ENCODE data around the gene SPAG5. TPM values are rescaled to one million over a fixed set of nuclear protein-coding genes. Genes with fewer than 3 reads are reported as not detected.

SPAG5 gene
- total and polyA plus RNA-seq, 9 of the 15 experiments (the other 6 are each of a cell fraction or from before 2014, with no cell fraction given): 94.4 to 286 (median 151) TPM

DNA sequence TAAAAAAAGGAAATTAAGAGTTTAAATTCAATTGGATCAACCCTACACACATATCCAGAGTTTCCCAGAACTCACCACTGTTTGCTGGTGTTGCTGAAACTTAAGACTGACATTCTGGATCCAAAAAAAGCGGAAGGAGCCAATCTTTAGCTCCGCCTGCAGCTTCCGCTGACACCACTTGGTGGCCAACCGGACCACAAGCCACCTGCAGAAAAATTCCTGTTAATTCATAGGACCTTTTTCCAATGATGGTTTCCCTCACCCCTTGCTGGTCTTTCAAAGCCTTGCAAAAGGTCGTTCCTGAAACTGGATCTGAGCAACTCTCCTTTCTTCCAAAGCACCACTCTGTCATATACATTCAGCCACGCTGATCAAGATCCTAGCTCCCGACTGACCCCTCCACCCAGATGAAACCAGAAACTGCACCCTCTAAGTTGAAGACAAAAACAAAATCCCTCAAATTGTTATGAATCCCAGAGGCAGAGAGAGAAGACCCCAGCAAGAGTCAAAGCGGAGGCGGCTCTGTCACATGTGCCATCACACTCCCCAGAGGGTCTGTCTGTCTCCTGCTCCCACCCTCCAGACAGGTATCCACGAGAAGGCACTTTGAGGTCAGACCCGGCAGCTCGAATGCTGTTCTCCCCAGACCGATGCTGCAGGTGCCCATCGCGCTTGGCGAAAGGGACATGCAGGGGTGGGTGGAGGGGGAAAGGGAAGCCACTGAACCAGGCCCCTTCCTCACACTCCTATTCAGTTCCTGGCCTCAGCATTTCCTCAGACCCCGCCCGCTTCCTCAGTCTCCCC, 45.4 kb upstream of the SPAG5 start (continued):
- TF ChIP-seq MAZ (CRISPR knock-in tag; conservative IDR thresholded peaks at IDR 0.05 in 1 of 2, IDR thresholded peaks at IDR 0.05 in 1 of 2): peak; percentile 42 to 43
- TF ChIP-seq LEF1 (IDR thresholded peaks at IDR 0.05): no peak
- TF ChIP-seq, protein P1, sequence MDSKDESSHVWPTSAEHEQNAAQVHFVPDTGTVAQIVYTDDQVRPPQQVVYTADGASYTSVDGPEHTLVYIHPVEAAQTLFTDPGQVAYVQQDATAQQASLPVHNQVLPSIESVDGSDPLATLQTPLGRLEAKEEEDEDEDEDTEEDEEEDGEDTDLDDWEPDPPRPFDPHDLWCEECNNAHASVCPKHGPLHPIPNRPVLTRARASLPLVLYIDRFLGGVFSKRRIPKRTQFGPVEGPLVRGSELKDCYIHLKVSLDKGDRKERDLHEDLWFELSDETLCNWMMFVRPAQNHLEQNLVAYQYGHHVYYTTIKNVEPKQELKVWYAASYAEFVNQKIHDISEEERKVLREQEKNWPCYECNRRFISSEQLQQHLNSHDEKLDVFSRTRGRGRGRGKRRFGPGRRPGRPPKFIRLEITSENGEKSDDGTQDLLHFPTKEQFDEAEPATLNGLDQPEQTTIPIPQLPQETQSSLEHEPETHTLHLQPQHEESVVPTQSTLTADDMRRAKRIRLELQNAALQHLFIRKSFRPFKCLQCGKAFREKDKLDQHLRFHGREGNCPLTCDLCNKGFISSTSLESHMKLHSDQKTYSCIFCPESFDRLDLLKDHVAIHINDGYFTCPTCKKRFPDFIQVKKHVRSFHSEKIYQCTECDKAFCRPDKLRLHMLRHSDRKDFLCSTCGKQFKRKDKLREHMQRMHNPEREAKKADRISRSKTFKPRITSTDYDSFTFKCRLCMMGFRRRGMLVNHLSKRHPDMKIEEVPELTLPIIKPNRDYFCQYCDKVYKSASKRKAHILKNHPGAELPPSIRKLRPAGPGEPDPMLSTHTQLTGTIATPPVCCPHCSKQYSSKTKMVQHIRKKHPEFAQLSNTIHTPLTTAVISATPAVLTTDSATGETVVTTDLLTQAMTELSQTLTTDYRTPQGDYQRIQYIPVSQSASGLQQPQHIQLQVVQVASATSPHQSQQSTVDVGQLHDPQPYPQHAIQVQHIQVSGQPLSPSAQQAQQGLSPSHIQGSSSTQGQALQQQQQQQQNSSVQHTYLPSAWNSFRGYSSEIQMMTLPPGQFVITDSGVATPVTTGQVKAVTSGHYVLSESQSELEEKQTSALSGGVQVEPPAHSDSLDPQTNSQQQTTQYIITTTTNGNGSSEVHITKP (IDR thresholded peaks at IDR 0.05; ENCODE audit: partially characterized antibody): peak; percentile 6
- no peak for TF ChIP-seq GTF2E2 (tag; IDR thresholded peaks at IDR 0.05)
- TF ChIP-seq, protein P2, sequence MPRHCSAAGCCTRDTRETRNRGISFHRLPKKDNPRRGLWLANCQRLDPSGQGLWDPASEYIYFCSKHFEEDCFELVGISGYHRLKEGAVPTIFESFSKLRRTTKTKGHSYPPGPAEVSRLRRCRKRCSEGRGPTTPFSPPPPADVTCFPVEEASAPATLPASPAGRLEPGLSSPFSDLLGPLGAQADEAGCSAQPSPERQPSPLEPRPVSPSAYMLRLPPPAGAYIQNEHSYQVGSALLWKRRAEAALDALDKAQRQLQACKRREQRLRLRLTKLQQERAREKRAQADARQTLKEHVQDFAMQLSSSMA (CRISPR knock-in tag; IDR thresholded peaks at IDR 0.05): no peak
- TF ChIP-seq, protein P3, sequence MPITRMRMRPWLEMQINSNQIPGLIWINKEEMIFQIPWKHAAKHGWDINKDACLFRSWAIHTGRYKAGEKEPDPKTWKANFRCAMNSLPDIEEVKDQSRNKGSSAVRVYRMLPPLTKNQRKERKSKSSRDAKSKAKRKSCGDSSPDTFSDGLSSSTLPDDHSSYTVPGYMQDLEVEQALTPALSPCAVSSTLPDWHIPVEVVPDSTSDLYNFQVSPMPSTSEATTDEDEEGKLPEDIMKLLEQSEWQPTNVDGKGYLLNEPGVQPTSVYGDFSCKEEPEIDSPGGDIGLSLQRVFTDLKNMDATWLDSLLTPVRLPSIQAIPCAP (CRISPR knock-in tag; IDR thresholded peaks at IDR 0.05; ENCODE audit: borderline replicate concordance): no peak
- no peak for TF ChIP-seq ZNF282 (CRISPR knock-in tag; IDR thresholded peaks at IDR 0.05)
- TF ChIP-seq ZNF140 (CRISPR knock-in tag; IDR thresholded peaks at IDR 0.05): no peak
- TF ChIP-seq NFXL1 (CRISPR knock-in tag; IDR thresholded peaks at IDR 0.05): no peak
- peak; percentile 11 for TF ChIP-seq TAF1 (IDR thresholded peaks at IDR 0.05; ENCODE audit: control insufficient read depth, extremely low read depth, insufficient read depth, low read length, severe bottlenecking)
- TF ChIP-seq SRSF1 (IDR thresholded peaks at IDR 0.05; ENCODE audit: low read depth, low read length): no peak
- TF ChIP-seq, protein P4, sequence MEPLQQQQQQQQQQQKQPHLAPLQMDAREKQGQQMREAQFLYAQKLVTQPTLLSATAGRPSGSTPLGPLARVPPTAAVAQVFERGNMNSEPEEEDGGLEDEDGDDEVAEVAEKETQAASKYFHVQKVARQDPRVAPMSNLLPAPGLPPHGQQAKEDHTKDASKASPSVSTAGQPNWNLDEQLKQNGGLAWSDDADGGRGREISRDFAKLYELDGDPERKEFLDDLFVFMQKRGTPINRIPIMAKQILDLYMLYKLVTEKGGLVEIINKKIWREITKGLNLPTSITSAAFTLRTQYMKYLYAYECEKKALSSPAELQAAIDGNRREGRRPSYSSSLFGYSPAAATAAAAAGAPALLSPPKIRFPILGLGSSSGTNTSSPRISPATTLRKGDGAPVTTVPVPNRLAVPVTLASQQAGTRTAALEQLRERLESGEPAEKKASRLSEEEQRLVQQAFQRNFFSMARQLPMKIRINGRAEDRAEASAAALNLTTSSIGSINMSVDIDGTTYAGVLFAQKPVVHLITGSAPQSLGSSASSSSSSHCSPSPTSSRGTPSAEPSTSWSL (CRISPR knock-in tag; IDR thresholded peaks at IDR 0.05; ENCODE audit: borderline replicate concordance): no peak
- TF ChIP-seq MXI1 (IDR thresholded peaks at IDR 0.05; ENCODE audit: low read depth, low read length): no peak
- TF ChIP-seq NCOA6 (IDR thresholded peaks at IDR 0.05): no peak
- no peak for TF ChIP-seq ZNF124 (CRISPR knock-in tag; IDR thresholded peaks at IDR 0.05)
- peak; percentile 43; the same call in 1 of the 2 replicates for TF ChIP-seq DPF2 (IDR thresholded peaks at IDR 0.05)
- TF ChIP-seq CEBPG (CRISPR knock-in tag; IDR thresholded peaks at IDR 0.05): no peak
- no peak for TF ChIP-seq CEBPG (tag; conservative IDR thresholded peaks at IDR 0.05 in 1 of 2, IDR thresholded peaks at IDR 0.05 in 1 of 2)
- TF ChIP-seq ZEB2 (IDR thresholded peaks at IDR 0.05): peak; percentile 19; the same call in 1 of the 2 replicates
- no peak for TF ChIP-seq GATAD2B (IDR thresholded peaks at IDR 0.05; ENCODE audit: borderline replicate concordance)
- no peak for TF ChIP-seq U2AF2 (optimal IDR thresholded peaks at IDR 0.05; ENCODE audit: low read depth, low read length)

Data from K562 (cell line).